ENCODE results near the gene RAB9A. TPM values are rescaled to one million over a fixed set of nuclear protein-coding genes. Genes with fewer than 3 reads are reported as not detected.

The RAB9A gene
- total and polyA plus RNA-seq, 2 of the 8 experiments (the other 6 are each of a cell fraction or from before 2014, with no cell fraction given): 21.8 to 34.0 TPM

DNA sequence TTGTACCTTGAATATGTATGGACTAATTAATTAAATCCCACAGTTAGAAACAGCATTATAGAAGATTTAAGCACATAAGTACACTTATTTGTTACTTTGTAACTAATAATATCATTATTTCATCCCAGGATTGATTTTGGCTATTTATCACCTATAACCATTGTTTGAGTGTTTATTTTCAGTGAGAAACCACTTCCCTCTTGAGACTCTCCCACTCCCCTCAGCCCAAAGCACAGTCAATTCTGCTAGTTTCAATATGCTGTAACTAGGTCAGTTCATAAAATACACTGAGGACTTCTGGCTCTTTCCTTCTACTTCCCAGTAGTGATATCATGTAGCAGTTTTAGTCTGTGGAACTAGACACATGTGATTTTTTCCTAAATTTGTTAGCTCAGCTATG lies 61.9 kb downstream of the RAB9A start:
- peaks cover 0 to 54% (median 7%) of the 10 kb centered on the region in 4 experiments for H3K36me3 ChIP-seq (ENCODE audit: control insufficient read depth in 2 of 4, insufficient read depth in 4 of 4, low read length in 3 of 4)
- H3K23me2 ChIP-seq (ENCODE audit: low read depth, low read length): no peaks in the 10 kb centered on the region
- H4K20me1 ChIP-seq (replicated peaks in 1 of 2; ENCODE audit: control insufficient read depth in 1 of 2, insufficient read depth in 2 of 2, low read length in 2 of 2): peaks cover 0 to 2% of the 10 kb centered on the region in 2 experiments
- no peak overlapping the region for H2AFZ ChIP-seq (ENCODE audit: low read length)
- H4K5ac ChIP-seq (ENCODE audit: insufficient read length, low read depth, low read length): no peak overlapping the region
- no peaks in the 10 kb centered on the region for H3K79me1 ChIP-seq (ENCODE audit: low read depth, low read length)
- no peak overlapping the region for H2BK15ac ChIP-seq (ENCODE audit: low read length)
- H3K79me2 ChIP-seq (ENCODE audit: control insufficient read depth in 1 of 2, insufficient read depth in 2 of 2, low read length in 2 of 2): no peaks in the 10 kb centered on the region
- H2BK12ac ChIP-seq (ENCODE audit: low read depth, low read length): no peak overlapping the region
- no peaks in the 10 kb centered on the region for H3K27me3 ChIP-seq (replicated peaks in 1 of 4; ENCODE audit: control insufficient read depth in 3 of 4, extremely low read depth in 1 of 4, insufficient read depth in 3 of 4, low read length in 3 of 4)
- H3K9ac ChIP-seq (replicated peaks in 1 of 4; ENCODE audit: extremely low read depth in 1 of 4, low read depth in 3 of 4, low read length in 3 of 4): no peak overlapping the region
- CTCF ChIA-PET (ENCODE audit: partially characterized antibody): interaction anchor here (0.7 to 5.1 kb wide), 6 partner anchors 10 to 285 kb away, joined by 3 to 17 read pairs (median 4); no protein-coding TSS in a partner anchor
- FAIRE-seq (no peak), DNase-seq (ENCODE audit: low read depth in 1 of 2, low spot score in 2 of 2) (no peak)
- TF ChIP-seq TBP (IDR thresholded peaks at IDR 0.05; ENCODE audit: low read depth, low read length): no peak
- POLR2A ChIA-PET (ENCODE audit: partially characterized antibody): interaction anchor here (1.5 kb wide), 1 partner anchor 17 kb away, joined by 3 read pairs; no protein-coding TSS in a partner anchor
- H3K23ac ChIP-seq (ENCODE audit: insufficient read length): no peak overlapping the region
- H3K27ac ChIP-seq (ENCODE audit: low read depth, low read length): no peak overlapping the region
- H3K14ac ChIP-seq (ENCODE audit: insufficient read length): no peak overlapping the region
- H3K4me1 ChIP-seq (replicated peaks in 1 of 4; ENCODE audit: control insufficient read depth in 3 of 4, insufficient read depth in 4 of 4, low read length in 3 of 4): peaks cover 0 to 2% (median 0%) of the 10 kb centered on the region in 4 experiments; a peak in 1 of 7 replicates
- no peak overlapping the region for H2BK20ac ChIP-seq (ENCODE audit: low read length)
- no peak overlapping the region for H2BK120ac ChIP-seq (replicated peaks; ENCODE audit: low read depth, low read length)
- no peak overlapping the region for H2AK5ac ChIP-seq (ENCODE audit: low read depth, low read length)
- H3K4me3 ChIP-seq (ENCODE audit: extremely low read depth in 1 of 4, insufficient read depth in 2 of 4, low read depth in 3 of 4, low read length in 4 of 4): no peak overlapping the region
- no peak overlapping the region for H4K91ac ChIP-seq (replicated peaks; ENCODE audit: insufficient read length, low read length)
- H3K18ac ChIP-seq (ENCODE audit: extremely low read depth, low read length): no peak overlapping the region
- H3K4me2 ChIP-seq (ENCODE audit: insufficient read depth in 1 of 2, low read depth in 2 of 2, low read length in 2 of 2): no peak overlapping the region
- no peaks in the 10 kb centered on the region for H3K9me3 ChIP-seq (ENCODE audit: insufficient read depth in 2 of 2, low read depth in 1 of 2, low read length in 1 of 2)
- no peak overlapping the region for H4K8ac ChIP-seq (ENCODE audit: extremely low read depth, insufficient read depth, low read length)
- H3K56ac ChIP-seq (replicated peaks; ENCODE audit: insufficient read length, low read depth, low read length): no peak overlapping the region
- no peak overlapping the region for H2BK5ac ChIP-seq (ENCODE audit: low read depth, low read length)
- H3K4ac ChIP-seq (replicated peaks; ENCODE audit: insufficient read length, low read depth, low read length): no peak overlapping the region

All from H1 (cell line).